Spleen (tissue), 11 donors: ENCODE measurements around the gene EPHA6. TPM values are rescaled to one million over a fixed set of nuclear protein-coding genes. Genes with fewer than 3 reads are reported as not detected.

Experiments used
- DNase-seq: peaks from one replicate; pipeline ENCODE4 v3.0.0-alpha.2; 2020
- H3K27ac ChIP-seq, 8 donors: fragments of 200-600 bp; sonication (generic) in 7 of 8; 1 replicate in 4 of 8; 2 replicates in 4 of 8; pipeline versions ENCODE4 v1.5.0 to v1.8.0; 2016 to 2021; ENCODE audit warnings: inconsistent platforms in 4 of 8, mild to moderate bottlenecking in 4 of 8, moderate library complexity in 1 of 8
- H3K27me3 ChIP-seq, 7 donors: fragments of 200-600 bp; sonication (generic) in 6 of 7; replicated peaks in 1 of 7; 1 replicate in 4 of 7; 2 replicates in 3 of 7; pipeline versions ENCODE4 v1.5.0 to v1.8.0; 2016 to 2021; ENCODE audit warnings: inconsistent platforms in 3 of 7, mild to moderate bottlenecking in 1 of 7
- H3K36me3 ChIP-seq, 6 donors: fragments of 200-600 bp; sonication (generic) in 5 of 6; 1 replicate in 4 of 6; 2 replicates in 2 of 6; pipeline versions ENCODE4 v1.5.0 to v1.8.0; 2016 to 2021; ENCODE audit warnings: inconsistent platforms in 2 of 6
- H3K4me1 ChIP-seq, 6 donors: fragments of 200-600 bp; sonication (generic) in 5 of 6; 1 replicate in 3 of 6; 2 replicates in 3 of 6; pipeline versions ENCODE4 v1.5.0 to v1.8.0; 2016 to 2021; ENCODE audit warnings: inconsistent platforms in 3 of 6
- H3K4me3 ChIP-seq, 8 donors: fragments of 200-600 bp; sonication (generic) in 7 of 8; 1 replicate in 4 of 8; 2 replicates in 4 of 8; pipeline versions ENCODE4 v1.5.0 to v1.8.0; 2016 to 2021; ENCODE audit warnings: inconsistent platforms in 4 of 8, mild to moderate bottlenecking in 4 of 8, moderate library complexity in 2 of 8
- H3K9me3 ChIP-seq, 8 donors: fragments of 200-600 bp; sonication (generic) in 7 of 8; 1 replicate in 4 of 8; 2 replicates in 4 of 8; pipeline versions ENCODE4 v1.5.0 to v1.8.0; 2016 to 2021; ENCODE audit warnings: inconsistent platforms in 4 of 8
- CTCF ChIP-seq, 11 experiments: fragments of 200-600 bp in 7 of 11; fragments of 450-650 bp in 4 of 11; sonication (generic) in 4 of 11; IDR thresholded peaks in 8 of 11; conservative IDR thresholded peaks in 3 of 11; 1 replicate in 7 of 11; 2 replicates in 4 of 11; pipeline versions ENCODE4 v1.4.0 to v1.8.0; 2016 to 2021; ENCODE audit warnings: antibody characterized with exemption in 11 of 11, inconsistent platforms in 4 of 11, mild to moderate bottlenecking in 1 of 11
- POLR2A ChIP-seq, 3 donors: fragments of 450-650 bp; IDR thresholded peaks; one replicate each; pipeline ENCODE4 v1.5.1; 2017; ENCODE audit warnings: antibody characterized with exemption in 3 of 3, mild to moderate bottlenecking in 1 of 3
- POLR2AphosphoS5 ChIP-seq, 3 donors: sonication (generic); formaldehyde crosslinking; IDR thresholded peaks; one replicate each; pipeline ENCODE4 v1.5.1; 2017; ENCODE audit warnings: antibody characterized with exemption in 3 of 3
- WGBS, 5 donors: extraction: QIAGEN DNeasy Blood & Tissue Kit in 3 of 5; methylation state at CpG; one replicate each; pipeline versions ENCODE4 v1.1.5 to v1.1.7; 2013 to 2018; 5-methylcytosine and 5-hydroxymethylcytosine counted together
- intact Hi-C: fragments of 100-400 bp; cut with DNase I; formaldehyde crosslinking; loops from one replicate; pipeline ENCODE4 v1.15.0; 2023; ENCODE audit warnings: low total_unique reads
- polyA plus RNA-seq, 3 donors: library from polyadenylated mRNA; stranded (reverse); fragments of 200-250 nt; gene quantifications; one replicate each; pipeline ENCODE4 v1.2.1, GENCODE V29; 2013
- total RNA-seq, 7 donors: library from RNA; depleted of rRNA in 3 of 7; stranded (reverse); fragments of >200 nt in 3 of 7; fragmentation: NEBNext Ultra II Directional in 4 of 7; extraction: Animal tissue kit (Norgen Biotek cat#: 25700) in 4 of 7; gene quantifications; one replicate each; pipeline versions ENCODE4 v1.1.0 to v1.2.1, GENCODE V29; 2016 to 2021
- donor health status: healthy with polysubstance abuse.
- donor health status: DM: no; HTN: no; CAD: no; lungs with moderate emphysema.
- donor health status: DM: no; HTN: no; CAD: no.
- donor health status: Bipolar disorder and iron deficiency.
- donor health status: healthy.
- donor health status: DM: no; HTN: no; CAD: no.
- donor health status: DM: yes; HTN: yes; CAD: no.

EPHA6 gene
- total and polyA plus RNA-seq, 10 donors = 0.44 TPM; not detected in 9

- no peaks in the 10 kb centered on the region for H3K4me1 ChIP-seq
- no peaks in the 10 kb centered on the region for H3K9me3 ChIP-seq
- no peaks in the 10 kb centered on the region for H3K36me3 ChIP-seq
- H3K4me3 ChIP-seq = no peak overlapping the region
- no peak overlapping the region for H3K27ac ChIP-seq
- whole genome bisulfite sequencing, 5 donors = 91 to 95% (median 93%) methylated on average over 4 of the region's 4 CpGs
- H3K27me3 ChIP-seq = no peaks in the 10 kb centered on the region
- intact Hi-C loops = no loop called here
- no peak for DNase-seq
- no peak for TF ChIP-seq POLR2A (IDR thresholded peaks at IDR 0.05)
- no peak for TF ChIP-seq POLR2AphosphoS5 (IDR thresholded peaks at IDR 0.05)
- TF ChIP-seq CTCF (IDR thresholded peaks at IDR 0.05 in 8 of 11, conservative IDR thresholded peaks at IDR 0.05 in 3 of 11) = no peak
Measured at GRCh38 chr3:97277708-97278107, 463.3 kb downstream of the EPHA6 start.

- Histone ChIP-seq H3K9me3 (no peaks in the 10 kb centered on the region), H3K4me1 (no peaks in the 10 kb centered on the region), H3K27me3 (no peaks in the 10 kb centered on the region), H3K27ac (no peak overlapping the region), H3K36me3 (no peaks in the 10 kb centered on the region), H3K4me3 (no peak overlapping the region)
- TF ChIP-seq POLR2A (IDR thresholded peaks at IDR 0.05) = no peak
- no peak for TF ChIP-seq CTCF (IDR thresholded peaks at IDR 0.05 in 8 of 11, conservative IDR thresholded peaks at IDR 0.05 in 3 of 11)
- TF ChIP-seq POLR2AphosphoS5 (IDR thresholded peaks at IDR 0.05) = no peak
- no peak for DNase-seq
- intact Hi-C loops = no loop called here
- 70 to 82% (median 77%) methylated on average over 1 of the region's 1 CpG for WGBS, 5 donors
Measured at GRCh38 chr3:97278506-97278905, 464.1 kb downstream of the EPHA6 start.

GRCh38 chr3:97291901-97292300 lies 477.5 kb downstream of the EPHA6 start:
- Histone ChIP-seq H3K4me1 (no peaks in the 10 kb centered on the region), H3K27ac (no peak overlapping the region), H3K9me3 (peaks cover 0 to 47% (median 30%) of the 10 kb centered on the region in 8 donors), H3K4me3 (no peak overlapping the region), H3K36me3 (no peaks in the 10 kb centered on the region), H3K27me3 (no peaks in the 10 kb centered on the region)
- 91 to 95% (median 92%) methylated on average over 13 of the region's 13 CpGs for WGBS, 5 donors
- no peak for DNase-seq
- no peak for TF ChIP-seq POLR2A (IDR thresholded peaks at IDR 0.05)
- TF ChIP-seq CTCF (IDR thresholded peaks at IDR 0.05 in 8 of 11, conservative IDR thresholded peaks at IDR 0.05 in 3 of 11) = no peak
- no peak for TF ChIP-seq POLR2AphosphoS5 (IDR thresholded peaks at IDR 0.05)
- intact Hi-C loops = no loop called here

GRCh38 chr3:97293596-97294131 lies 479.3 kb downstream of the EPHA6 start:
- Histone ChIP-seq H3K27me3 (no peaks in the 10 kb centered on the region), H3K9me3 (peaks cover 0 to 50% (median 33%) of the 10 kb centered on the region in 8 donors), H3K4me3 (no peak overlapping the region), H3K27ac (no peak overlapping the region), H3K4me1 (no peaks in the 10 kb centered on the region), H3K36me3 (no peaks in the 10 kb centered on the region)
- DNase-seq = no peak
- TF ChIP-seq CTCF (IDR thresholded peaks at IDR 0.05 in 8 of 11, conservative IDR thresholded peaks at IDR 0.05 in 3 of 11) (no peak), POLR2AphosphoS5 (IDR thresholded peaks at IDR 0.05) (no peak), POLR2A (IDR thresholded peaks at IDR 0.05) (no peak)
- intact Hi-C loops = no loop called here
- WGBS, 5 donors = 76 to 89% (median 84%) methylated on average over 4 to 5 of the region's 5 CpGs; no CpG with 5 or more reads in 1 of the 5 donors
